Keratinocyte (primary cell): ENCODE results near the gene KIF2C.

Experiments used
- CTCF ChIP-seq, 3 experiments: IDR thresholded peaks in 1 of 3; conservative IDR thresholded peaks in 1 of 3; optimal IDR thresholded peaks in 1 of 3; 2 replicates in 2 of 3; 3 replicates in 1 of 3; pipeline versions ENCODE3 to v1.5.1; 2011; ENCODE audit warnings: low read length in 3 of 3, mild to moderate bottlenecking in 3 of 3, moderate library complexity in 2 of 3, control low read depth in 1 of 3, inconsistent platforms in 1 of 3; ENCODE audit not compliant: insufficient read depth in 2 of 3; ENCODE audit errors: extremely low read depth in 1 of 3
- EZH2 ChIP-seq: IDR thresholded peaks from one replicate; pipeline ENCODE4 v1.6.1; 2012; ENCODE audit warnings: inconsistent platforms, mild to moderate bottlenecking, low read length, moderate library complexity

GRCh38 chr1:44698138-44698537, 41.5 kb upstream of the KIF2C start:
- no peak for TF ChIP-seq CTCF (optimal IDR thresholded peaks at IDR 0.05 in 1 of 3, IDR thresholded peaks at IDR 0.05 in 1 of 3, conservative IDR thresholded peaks at IDR 0.05 in 1 of 3; ENCODE audit: extremely low read depth in 1 of 3, insufficient read depth in 2 of 3, low read length in 3 of 3)
- no peak for TF ChIP-seq EZH2
